GM21423 (cell line): ENCODE results near the gene DHX35.
"Not testable (repeated sequence)": the region's sequence is repeated elsewhere in the genome, so short reads cannot be mapped to it uniquely, and the experiment has no call there.

ENCODE experiments used
- ATAC-seq: cut with Tn5 transposase; IDR thresholded peaks from one replicate; pipeline ENCODE4 v1.9.1; 2021; ENCODE audit warnings: mild to moderate bottlenecking, moderate library complexity; ENCODE audit not compliant: unreplicated experiment

Gene DHX35

GRCh38 chr20:38973645-38974044 lies 11.5 kb downstream of the DHX35 start:
- ATAC-seq, result no peak

GRCh38 chr20:38975539-38976120 lies 13.5 kb downstream of the DHX35 start:
- no peak for ATAC-seq

- no peak for ATAC-seq
Observed at GRCh38 chr20:38979434-38979833, 17.3 kb downstream of the DHX35 start.

- ATAC-seq, result no peak
Observed at GRCh38 chr20:38979842-38980241, 17.7 kb downstream of the DHX35 start.

GRCh38 chr20:38982291-38982690 lies 20.1 kb downstream of the DHX35 start:
- no peak for ATAC-seq

GRCh38 chr20:38985060-38985459 lies 22.9 kb downstream of the DHX35 start:
- ATAC-seq, result no peak

GRCh38 chr20:38985603-38986170 lies 23.5 kb downstream of the DHX35 start:
- ATAC-seq, result no peak

GRCh38 chr20:38986663-38987062 lies 24.5 kb downstream of the DHX35 start:
- no peak for ATAC-seq

GRCh38 chr20:38987777-38988176 lies 25.6 kb downstream of the DHX35 start:
- peak; percentile 75 for ATAC-seq

GRCh38 chr20:38990728-38991127 lies 28.6 kb downstream of the DHX35 start:
- no peak for ATAC-seq

- no peak for ATAC-seq
Observed at GRCh38 chr20:38991814-38992704, 29.9 kb downstream of the DHX35 start.

GRCh38 chr20:38995536-38996044 lies 33.4 kb downstream of the DHX35 start:
- ATAC-seq, result no peak

- not testable (repeated sequence) for ATAC-seq
Observed at GRCh38 chr20:38996866-38997265, 34.7 kb downstream of the DHX35 start.

- peak; percentile 75 for ATAC-seq
Observed at GRCh38 chr20:38997622-38998021, 35.5 kb downstream of the DHX35 start.

GRCh38 chr20:38999217-38999616 lies 37.1 kb downstream of the DHX35 start:
- no peak for ATAC-seq

- no peak for ATAC-seq
Observed at GRCh38 chr20:38999965-39000910, 38.1 kb downstream of the DHX35 start.

- no peak for ATAC-seq
Observed at GRCh38 chr20:39004508-39004907, 42.4 kb downstream of the DHX35 start.

- no peak for ATAC-seq
Observed at GRCh38 chr20:39009348-39009747, 47.2 kb downstream of the DHX35 start.

GRCh38 chr20:39010496-39010895 lies 48.4 kb downstream of the DHX35 start:
- no peak for ATAC-seq

- ATAC-seq, result no peak
Observed at GRCh38 chr20:39013662-39014109, 51.5 kb downstream of the DHX35 start.

- no peak for ATAC-seq
Observed at GRCh38 chr20:39016041-39016440, 53.9 kb downstream of the DHX35 start.
